COLO668 (cell line): Measurements from ENCODE around the gene PPP1R1A.

Source experiments
- DNase-seq: peaks from one replicate; lab custom pipeline; 2025; ENCODE audit not compliant: unreplicated experiment; lab: John Stamatoyannopoulos, UW

Gene PPP1R1A

GRCh38 chr12:54588110-54588889 lies at the start of gene PPP1R1A:
Gene PPP1R1A (minus strand): TSS chr12:54588659. CDS start chr12:54588488, 171 bp downstream.
- DNase-seq: no peak

DNA sequence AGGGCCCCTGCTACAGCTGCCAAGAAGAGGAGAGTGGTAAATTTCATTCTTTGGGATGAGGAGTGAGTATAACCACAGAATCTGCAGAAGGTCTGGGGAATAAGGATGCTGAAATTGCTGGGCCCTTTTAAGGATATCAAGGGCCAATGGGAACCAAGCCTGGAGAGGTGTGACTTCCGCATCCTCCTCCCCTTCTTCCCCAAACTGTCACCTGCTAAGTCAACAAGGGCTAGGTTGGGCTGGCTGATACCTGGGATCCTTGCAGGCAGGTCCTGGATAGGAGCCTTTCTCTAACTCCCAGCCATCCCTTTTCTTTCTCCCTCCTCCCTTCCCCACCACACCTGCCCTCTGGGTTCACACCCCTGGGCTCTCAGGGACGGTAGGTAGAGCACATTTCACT lies 46.3 kb upstream of the PPP1R1A start, which contains the start of gene LACRT:
TSS of gene LACRT (minus strand) at position 101 of the 400 bp plus-strand sequence. CDS start at position 47, 54 bp downstream.
- DNase-seq: no peak

- no peak for DNase-seq
Observed at GRCh38 chr12:54631988-54632728, 43.7 kb upstream of the PPP1R1A start.

DNA sequence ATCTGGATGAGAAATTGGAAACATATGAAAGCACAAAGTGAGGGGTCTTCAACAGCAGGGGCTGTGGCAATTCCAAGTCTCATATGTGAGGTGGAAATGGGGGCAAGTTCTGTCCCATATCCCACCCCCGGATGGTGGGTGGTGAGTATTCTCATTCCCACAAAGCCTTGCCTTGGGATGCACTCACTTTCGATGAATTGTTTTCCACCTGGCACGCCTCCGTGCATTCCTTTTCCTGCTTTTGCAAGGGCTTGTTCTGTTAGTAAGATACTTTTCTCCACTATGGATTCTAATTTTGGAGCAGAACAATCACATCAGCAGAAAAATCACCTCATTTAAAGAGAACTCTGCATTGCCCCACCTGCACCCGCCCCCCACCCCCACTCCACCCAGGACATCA lies 43.1 kb upstream of the PPP1R1A start:
- no peak for DNase-seq

DNA sequence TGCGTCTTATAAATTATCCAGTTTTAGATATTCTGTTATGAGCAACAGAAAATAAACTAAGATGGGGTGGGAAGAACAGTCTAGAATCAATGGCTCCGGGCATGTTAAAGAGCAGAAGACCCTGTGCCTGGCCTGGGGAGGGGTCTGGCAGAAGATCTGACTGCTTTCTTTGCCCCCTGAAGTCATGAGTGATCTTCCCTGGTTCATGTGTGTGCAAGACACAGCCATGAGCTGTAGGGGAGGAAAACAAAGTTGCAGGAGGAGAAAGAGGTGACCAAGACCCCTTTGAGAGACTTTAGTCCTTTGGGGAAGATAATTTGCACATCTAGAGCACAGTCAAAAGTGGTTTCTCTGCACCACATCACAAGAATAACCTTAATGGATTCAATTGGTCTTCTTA lies 41.5 kb upstream of the PPP1R1A start:
- no peak for DNase-seq

- no peak for DNase-seq
Observed at GRCh38 chr12:54628186-54628846, 39.9 kb upstream of the PPP1R1A start.

- no peak for DNase-seq
Observed at GRCh38 chr12:54627304-54627703, 38.8 kb upstream of the PPP1R1A start.

DNA sequence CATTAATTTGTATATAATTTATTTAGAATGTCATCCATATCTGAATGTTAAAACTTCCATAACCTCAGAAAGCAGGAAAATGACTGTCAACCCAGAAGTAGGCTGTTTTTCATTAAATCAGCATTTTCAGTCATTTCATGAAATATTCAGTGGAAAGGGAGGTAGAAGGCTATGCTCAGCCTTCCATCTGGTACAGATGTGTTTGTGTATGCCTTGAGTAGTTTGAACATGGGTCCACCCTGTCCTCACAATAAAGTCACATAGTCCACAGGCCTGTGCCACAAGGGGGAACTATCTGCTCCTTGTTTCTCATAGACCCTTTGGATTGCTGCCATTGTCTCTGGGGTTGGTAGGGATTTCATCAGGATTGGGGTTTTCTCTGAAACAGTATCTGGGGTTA lies 37.1 kb upstream of the PPP1R1A start:
- DNase-seq: no peak

DNA sequence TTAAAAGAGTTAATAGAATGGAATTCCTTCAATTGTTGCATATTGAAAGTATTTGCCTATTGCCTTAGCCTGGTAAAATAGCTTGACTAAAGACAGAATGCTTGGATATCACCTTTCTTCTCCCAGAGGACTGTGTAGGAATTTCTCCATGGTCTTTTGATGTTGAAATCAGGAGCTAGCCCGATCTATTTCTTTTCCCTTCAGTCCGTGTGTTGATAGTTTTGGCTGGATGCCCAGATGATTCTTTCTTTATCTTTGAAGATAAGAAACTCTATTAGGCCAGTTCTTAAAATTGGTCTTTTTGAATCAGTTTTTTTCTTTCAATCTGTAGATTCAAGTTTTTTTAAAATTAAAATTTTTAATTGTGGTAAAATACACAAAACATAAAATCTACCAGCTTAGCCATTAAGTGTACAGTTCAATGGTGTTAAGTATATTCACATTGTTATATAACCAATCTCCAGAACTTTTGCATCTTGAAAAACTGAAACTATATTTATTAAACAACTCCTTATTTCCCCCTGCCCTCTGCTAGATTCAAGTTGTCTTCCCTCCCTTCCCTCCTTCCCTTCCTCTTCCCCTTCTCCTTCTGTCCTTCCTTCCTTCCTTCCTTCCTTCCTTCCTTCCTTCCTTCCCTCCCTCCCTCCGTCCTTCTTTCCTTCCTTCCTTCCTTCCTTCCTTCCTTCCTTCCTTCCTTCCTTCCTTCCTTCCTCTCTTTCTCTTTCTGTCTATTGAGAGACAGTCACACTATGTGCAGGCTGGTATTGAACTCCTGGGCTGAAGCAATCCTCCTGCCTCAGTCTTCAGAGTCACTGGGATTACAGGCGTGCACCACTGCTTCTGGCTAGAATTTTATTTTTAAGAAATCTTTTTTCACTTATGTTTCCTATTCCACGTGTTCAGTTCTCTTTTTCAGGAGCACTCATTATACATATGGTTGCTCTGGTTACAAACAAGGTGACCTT lies 36.1 kb upstream of the PPP1R1A start:
- DNase-seq: no peak

- no peak for DNase-seq
Observed at GRCh38 chr12:54622463-54623183, 34.2 kb upstream of the PPP1R1A start.

DNA sequence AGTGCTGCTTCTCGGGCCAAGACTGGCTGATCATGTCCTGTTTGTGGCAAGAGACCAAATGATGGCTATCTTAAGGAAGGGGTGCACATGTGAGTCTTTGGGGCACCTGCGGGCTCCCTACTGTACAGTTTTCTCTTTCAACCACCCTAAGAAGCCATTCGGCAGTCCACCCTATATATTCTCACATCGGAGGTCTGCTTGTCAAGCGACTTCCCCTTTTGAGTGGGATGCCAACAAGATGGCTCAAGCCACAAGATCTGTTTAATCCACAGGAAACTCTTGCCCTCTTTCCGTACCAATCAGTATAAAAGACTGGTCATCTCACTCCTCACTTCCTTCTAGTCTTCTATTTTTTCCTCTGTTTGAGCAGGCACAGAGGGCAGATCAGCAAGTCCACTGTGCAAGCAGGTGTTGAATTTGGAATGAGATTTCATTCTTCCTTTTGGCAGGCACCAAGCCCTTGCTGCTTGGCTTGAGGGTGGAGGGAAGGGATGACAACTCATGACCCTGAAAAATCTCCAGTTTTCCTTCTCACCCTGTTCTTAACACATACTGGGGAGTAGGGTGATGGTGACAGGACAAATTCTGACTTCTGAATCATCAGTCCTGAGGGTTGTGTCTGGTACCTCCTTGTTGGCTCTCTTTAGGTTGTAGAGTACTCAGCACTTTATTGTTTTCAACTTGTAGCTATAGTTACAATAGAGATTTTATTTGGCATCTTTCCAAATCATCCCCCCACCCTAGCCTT lies 28.6 kb upstream of the PPP1R1A start:
- no peak for DNase-seq

DNA sequence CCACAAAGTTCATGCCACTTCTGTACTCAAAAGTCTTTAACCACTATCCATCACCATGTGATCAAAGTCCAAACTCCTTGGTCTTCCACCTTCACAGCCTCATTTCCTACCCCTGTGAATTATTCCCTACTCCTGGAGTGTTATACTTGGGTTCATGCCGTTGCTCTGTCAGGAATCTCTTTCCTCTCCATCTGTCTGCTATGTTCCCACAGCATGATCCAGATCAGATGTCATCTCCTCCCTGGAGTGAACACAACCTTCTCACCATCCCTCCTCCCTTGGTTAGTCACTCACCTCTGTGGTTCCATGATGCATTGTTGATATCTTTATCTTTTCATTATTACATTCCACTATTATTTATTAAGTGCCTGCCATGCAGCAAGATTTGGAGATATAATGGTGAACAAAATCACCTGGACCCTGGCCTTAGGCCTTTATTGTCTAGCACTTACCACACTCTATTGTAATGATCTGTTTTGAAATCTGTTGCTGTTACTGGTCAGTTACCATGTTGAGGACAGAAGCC lies 23.8 kb upstream of the PPP1R1A start:
- DNase-seq: no peak

DNA sequence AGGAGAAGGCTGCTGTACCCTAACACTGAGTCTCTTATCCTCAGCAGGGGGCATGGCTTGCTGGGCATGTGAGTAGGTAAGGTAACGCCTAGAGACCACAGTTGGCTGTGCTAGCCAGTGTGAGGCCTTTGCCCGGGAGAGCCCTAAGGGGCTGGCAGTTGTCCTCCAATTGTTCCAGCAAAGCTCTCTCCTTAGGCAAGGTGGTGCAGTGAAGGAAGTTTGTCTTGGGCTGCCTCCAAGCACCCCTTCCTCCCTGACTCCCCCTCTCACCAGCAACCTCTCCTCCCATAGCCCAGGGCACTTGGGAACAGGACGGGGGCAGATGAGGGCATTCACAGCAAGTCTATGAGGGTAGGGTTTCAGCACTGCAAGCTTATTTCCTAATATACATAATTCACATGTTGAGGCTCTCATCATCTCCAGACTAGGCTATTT lies 23.3 kb upstream of the PPP1R1A start:
- DNase-seq: no peak

GRCh38 chr12:54608769-54609168 lies 20.3 kb upstream of the PPP1R1A start:
- DNase-seq: no peak

DNA sequence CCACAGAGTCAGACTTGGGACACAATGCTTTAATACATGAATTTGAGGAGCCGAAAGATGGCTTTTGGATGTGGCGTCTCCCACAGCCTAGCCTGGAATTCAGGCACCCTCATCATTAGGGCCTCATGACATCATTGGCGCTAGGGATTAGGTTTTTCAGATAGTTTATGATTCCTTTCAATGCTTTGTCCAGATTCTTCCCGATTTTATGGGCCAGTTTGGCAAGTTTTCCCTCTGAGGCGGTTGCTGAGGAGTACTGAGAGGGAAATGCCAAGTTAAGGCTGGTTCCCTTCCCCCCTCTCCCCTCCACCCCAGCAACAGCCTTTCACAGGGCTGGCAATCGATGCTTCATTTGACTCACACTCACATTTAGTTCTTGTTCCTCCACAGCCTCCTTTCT lies 19.7 kb upstream of the PPP1R1A start:
- DNase-seq: no peak

- DNase-seq: no peak
Observed at GRCh38 chr12:54606556-54606955, 18.1 kb upstream of the PPP1R1A start.

- DNase-seq: no peak
Observed at GRCh38 chr12:54605138-54605970, 16.9 kb upstream of the PPP1R1A start.

DNA sequence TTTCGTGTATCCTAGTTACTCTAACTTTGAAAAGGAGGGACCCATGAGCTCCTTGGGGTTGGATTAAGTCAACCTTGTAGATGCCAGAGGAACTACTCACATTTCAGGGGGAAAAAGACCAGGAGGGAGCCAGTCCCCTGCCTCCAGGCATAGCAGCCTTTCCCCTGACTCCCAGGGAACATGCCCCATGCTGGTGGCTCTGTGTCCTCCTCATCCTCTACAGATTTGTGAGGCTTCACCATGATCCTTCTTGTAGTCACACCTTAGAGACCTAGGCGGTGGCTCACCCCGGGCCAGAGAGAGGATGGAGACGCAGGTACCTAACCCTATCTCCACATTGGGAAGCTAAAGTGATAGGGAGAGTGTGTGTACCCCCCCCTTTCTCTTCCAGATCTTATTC lies 16.0 kb upstream of the PPP1R1A start:
- DNase-seq: no peak
